WTC11 (cell line): Measurements from ENCODE around the gene NTMT1. TPM values are rescaled to one million over a fixed set of nuclear protein-coding genes. Genes with fewer than 3 reads are reported as not detected.

ENCODE experiments used
- ATAC-seq: fragments of 200-7000 bp; cut with Tn5 transposase; 2 replicates; pipeline ENCODE4 v1.10.0; 2021; ENCODE audit warnings: mild to moderate bottlenecking, moderate library complexity
- CTCF ChIA-PET: fragments of 300-600 bp; sonication (Branson Sonifier 250); formaldehyde crosslinking; loops from one replicate; lab custom pipeline; 2021; ENCODE audit warnings: antibody characterized with exemption; lab: Charles Lee
- POLR2A ChIA-PET: fragments of 350-600 bp; sonication (Branson Sonifier 250); formaldehyde crosslinking; loops from one replicate; lab custom pipeline; 2021; ENCODE audit warnings: antibody characterized with exemption; lab: Charles Lee
- DNase-seq: peaks from one replicate; pipeline ENCODE4 v3.0.0; 2021; ENCODE audit warnings: low spot score
- H3K27ac Mint-ChIP-seq: 2 replicates; pipeline ENCODE4 v1.8.0; 2021; ENCODE audit warnings: mixed read lengths
- H3K27me3 Mint-ChIP-seq: 2 replicates; pipeline ENCODE4 v1.8.0; 2021; ENCODE audit warnings: low read depth, mild to moderate bottlenecking, moderate library complexity, mixed read lengths
- H3K36me3 Mint-ChIP-seq: 2 replicates; pipeline ENCODE4 v1.8.0; 2021; ENCODE audit warnings: mixed read lengths
- H3K4me1 Mint-ChIP-seq: 2 replicates; pipeline ENCODE4 v1.8.0; 2022; ENCODE audit warnings: mixed read lengths
- H3K4me3 Mint-ChIP-seq: 2 replicates; pipeline ENCODE4 v1.8.0; 2021; ENCODE audit warnings: mild to moderate bottlenecking, moderate library complexity, mixed read lengths
- H3K9me3 Mint-ChIP-seq: 2 replicates; pipeline ENCODE4 v1.8.0; 2021; ENCODE audit warnings: mixed read lengths
- AFF4 ChIP-seq: sonication (generic); formaldehyde crosslinking; IDR thresholded peaks from 2 replicates; pipeline ENCODE4 v1.8.1; 2023; ENCODE audit warnings: mild to moderate bottlenecking, missing genetic modification reagents, borderline replicate concordance
- AR ChIP-seq: fragments of 250-450 bp; sonication (Bioruptor Pico); IDR thresholded peaks from 2 replicates; pipeline ENCODE4 v1.9.0; 2021; ENCODE audit warnings: mild to moderate bottlenecking
- CDX4 ChIP-seq: fragments of 250-450 bp; sonication (Bioruptor Pico); IDR thresholded peaks from 2 replicates; pipeline ENCODE4 v1.9.0; 2021; ENCODE audit warnings: moderate library complexity, mild to moderate bottlenecking, inconsistent platforms, borderline replicate concordance
- CREB1 ChIP-seq: sonication (generic); formaldehyde crosslinking; IDR thresholded peaks from 2 replicates; pipeline ENCODE4 v1.8.0; 2023; ENCODE audit warnings: mild to moderate bottlenecking, missing genetic modification reagents
- FOXJ3 ChIP-seq: sonication (generic); formaldehyde crosslinking; IDR thresholded peaks from 2 replicates; pipeline ENCODE4 v1.9.0; 2021; ENCODE audit warnings: missing genetic modification reagents, mild to moderate bottlenecking, borderline replicate concordance
- FOXP1 ChIP-seq: sonication (generic); formaldehyde crosslinking; IDR thresholded peaks from 2 replicates; pipeline ENCODE4 v1.8.0; 2022; ENCODE audit warnings: missing genetic modification reagents, mild to moderate bottlenecking, moderate library complexity, borderline replicate concordance
- FOXP4 ChIP-seq: sonication (generic); formaldehyde crosslinking; IDR thresholded peaks from 2 replicates; pipeline ENCODE4 v1.8.0; 2022; ENCODE audit warnings: mild to moderate bottlenecking, missing genetic modification reagents
- HMGXB4 ChIP-seq: sonication (generic); formaldehyde crosslinking; IDR thresholded peaks from 2 replicates; pipeline ENCODE4 v1.8.1; 2023; ENCODE audit warnings: mild to moderate bottlenecking, moderate library complexity, missing genetic modification reagents
- JAZF1 ChIP-seq: fragments of 250-450 bp; sonication (Bioruptor Pico); IDR thresholded peaks from 2 replicates; pipeline ENCODE4 v1.9.0; 2021; ENCODE audit warnings: moderate library complexity, mild to moderate bottlenecking, inconsistent platforms
- JUN ChIP-seq: sonication (generic); formaldehyde crosslinking; IDR thresholded peaks from 2 replicates; pipeline ENCODE4 v1.8.0; 2023; ENCODE audit warnings: mild to moderate bottlenecking, missing genetic modification reagents
- KAT7 ChIP-seq: sonication (generic); formaldehyde crosslinking; IDR thresholded peaks from 2 replicates; pipeline ENCODE4 v1.8.1; 2023; ENCODE audit warnings: missing genetic modification reagents, mild to moderate bottlenecking, borderline replicate concordance
- MLX ChIP-seq: sonication (generic); formaldehyde crosslinking; IDR thresholded peaks from 2 replicates; pipeline ENCODE4 v1.8.1; 2023; ENCODE audit warnings: mild to moderate bottlenecking, missing genetic modification reagents, moderate library complexity
- RELA ChIP-seq: sonication (generic); formaldehyde crosslinking; IDR thresholded peaks from 2 replicates; pipeline ENCODE4 v1.8.1; 2022; ENCODE audit warnings: missing genetic modification reagents, mild to moderate bottlenecking, borderline replicate concordance
- SOX15 ChIP-seq: fragments of 250-450 bp; sonication (Bioruptor Pico); IDR thresholded peaks from 2 replicates; pipeline ENCODE4 v1.9.0; 2021; ENCODE audit warnings: mild to moderate bottlenecking
- USF2 ChIP-seq: sonication (generic); formaldehyde crosslinking; IDR thresholded peaks from 2 replicates; pipeline ENCODE4 v1.8.1; 2023; ENCODE audit warnings: mild to moderate bottlenecking, missing genetic modification reagents, moderate library complexity
- ZBTB21 ChIP-seq: sonication (generic); formaldehyde crosslinking; IDR thresholded peaks from 2 replicates; pipeline ENCODE4 v1.8.1; 2023; ENCODE audit warnings: mild to moderate bottlenecking, missing genetic modification reagents, borderline replicate concordance
- ZNF281 ChIP-seq: sonication (generic); formaldehyde crosslinking; IDR thresholded peaks from 2 replicates; pipeline ENCODE4 v1.8.0; 2023; ENCODE audit warnings: mild to moderate bottlenecking, missing genetic modification reagents
- ZNF317 ChIP-seq: sonication (generic); formaldehyde crosslinking; IDR thresholded peaks from 2 replicates; pipeline ENCODE4 v1.8.1; 2023; ENCODE audit warnings: low read depth, mild to moderate bottlenecking, moderate library complexity, missing genetic modification reagents, borderline replicate concordance
- ZNF416 ChIP-seq: fragments of 250-450 bp; sonication (Bioruptor Pico); IDR thresholded peaks from 2 replicates; pipeline ENCODE4 v1.9.0; 2021; ENCODE audit warnings: mild to moderate bottlenecking, inconsistent platforms
- total RNA-seq: library from RNA; stranded (reverse); gene quantifications from 3 replicates; pipeline ENCODE4 v1.2.3, GENCODE V29; 2021

NTMT1 gene
- total RNA-seq, 1 experiment from 2014 or later, result 71.1 TPM

- H3K4me1 Mint-ChIP-seq, result peaks cover 8% of the 10 kb centered on the region
- no peaks in the 10 kb centered on the region for H3K36me3 Mint-ChIP-seq
- H3K4me3 Mint-ChIP-seq, result no peak overlapping the region
- POLR2A ChIA-PET, result no interaction called here
- H3K27ac Mint-ChIP-seq, result no peak overlapping the region
- no peak for DNase-seq
- H3K27me3 Mint-ChIP-seq, result no peaks in the 10 kb centered on the region
- CTCF ChIA-PET, result no interaction called here
- H3K9me3 Mint-ChIP-seq, result no peaks in the 10 kb centered on the region
- TF ChIP-seq RELA (CRISPR knock-in tag) (no peak), KAT7 (CRISPR knock-in tag) (no peak), AFF4 (CRISPR knock-in tag) (no peak), ZBTB21 (CRISPR knock-in tag) (no peak), FOXP4 (CRISPR knock-in tag) (no peak), FOXJ3 (CRISPR knock-in tag) (no peak), JUN (CRISPR knock-in tag) (no peak), CDX4 (no peak), FOXP1 (CRISPR knock-in tag) (no peak), SOX15 (CRISPR knock-in tag) (no peak), ZNF281 (CRISPR knock-in tag) (no peak), MLX (no peak), JAZF1 (CRISPR knock-in tag) (no peak), USF2 (CRISPR knock-in tag) (no peak), AR (no peak), CREB1 (CRISPR knock-in tag) (no peak), ZNF317 (CRISPR knock-in tag) (no peak), ZNF416 (CRISPR knock-in tag) (no peak), HMGXB4 (no peak)
- ATAC-seq, result no peak
These were observed 59.4 kb downstream of the NTMT1 start for GRCh38 chr9:129685220-129685932.
